GM21576 (cell line): ENCODE measurements around the gene NFILZ.
"Not testable (repeated sequence)": the region's sequence is repeated elsewhere in the genome, so short reads cannot be mapped to it uniquely, and the experiment has no call there.

Experiments
- ATAC-seq: cut with Tn5 transposase; IDR thresholded peaks from one replicate; pipeline ENCODE4 v1.9.1; 2021; ENCODE audit warnings: mild to moderate bottlenecking, moderate library complexity; ENCODE audit not compliant: unreplicated experiment

NFILZ gene

DNA sequence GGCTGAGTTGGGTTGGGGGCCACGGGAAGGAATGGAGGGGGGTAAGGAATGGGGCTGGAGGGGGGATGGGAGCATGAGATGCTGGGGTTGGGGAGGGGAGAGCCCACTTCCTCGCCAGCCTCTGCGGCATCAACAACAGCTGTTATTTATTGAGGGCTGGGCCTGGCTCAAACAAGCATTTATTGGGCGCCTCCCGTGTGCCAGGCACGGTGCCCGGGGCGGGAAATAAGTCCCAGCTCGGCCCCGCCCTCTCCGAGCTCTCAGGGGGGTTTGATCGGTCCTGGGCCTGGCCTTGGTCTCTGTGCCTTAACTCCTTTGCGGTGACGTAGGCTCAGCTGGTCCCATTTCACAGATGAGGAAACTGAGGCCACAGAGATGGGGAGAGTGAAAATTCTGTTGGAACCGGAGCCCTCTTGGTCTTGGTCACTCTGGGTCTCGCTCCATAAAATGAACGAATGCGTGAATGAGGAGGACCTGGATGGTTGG lies 19.0 kb upstream of the NFILZ start:
- no peak for ATAC-seq

DNA sequence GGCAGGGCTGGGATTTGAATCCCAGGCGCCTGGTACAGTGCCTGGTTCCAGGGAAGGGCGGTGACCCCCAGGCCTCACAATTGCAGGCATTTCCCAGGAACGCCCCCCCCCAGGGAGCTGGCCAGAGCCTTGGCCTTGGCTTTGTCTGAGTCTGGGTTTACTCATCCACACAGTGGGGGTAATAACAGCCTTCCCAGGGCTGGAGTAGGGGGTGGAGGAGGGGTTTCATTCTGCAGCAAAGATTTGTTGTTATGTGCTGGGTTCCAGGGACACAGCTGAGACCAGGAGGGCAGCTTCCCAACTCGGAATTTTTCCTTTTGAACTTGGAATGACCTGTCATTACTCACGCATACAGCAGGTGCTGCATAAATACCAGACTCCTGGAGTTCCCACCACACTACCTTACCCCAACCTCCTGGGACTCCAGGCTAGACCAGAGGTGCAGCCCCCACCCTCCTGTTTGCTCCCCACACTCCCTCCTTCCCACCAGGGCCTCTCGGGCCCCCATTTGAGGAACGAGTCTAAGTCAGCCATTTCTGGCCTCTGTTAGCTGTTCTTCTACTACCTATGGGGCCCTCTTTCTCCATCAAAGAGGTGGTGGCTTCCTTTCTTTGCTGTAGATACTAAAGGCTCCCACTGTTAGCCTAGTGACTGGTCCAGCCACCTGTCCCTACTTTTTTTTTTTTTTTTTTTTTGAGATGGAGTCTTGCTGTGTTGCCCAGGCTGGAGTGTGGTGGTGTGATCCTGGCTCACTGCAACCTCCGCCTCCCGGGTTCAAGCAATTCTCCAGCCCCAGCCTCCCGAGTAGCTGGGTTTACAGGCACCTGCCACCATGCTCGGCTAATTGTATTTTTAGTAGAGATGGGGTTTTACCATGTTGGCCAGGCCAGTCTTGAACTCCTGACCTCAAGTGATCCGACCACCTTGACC lies 18.3 kb upstream of the NFILZ start:
- no peak for ATAC-seq

DNA sequence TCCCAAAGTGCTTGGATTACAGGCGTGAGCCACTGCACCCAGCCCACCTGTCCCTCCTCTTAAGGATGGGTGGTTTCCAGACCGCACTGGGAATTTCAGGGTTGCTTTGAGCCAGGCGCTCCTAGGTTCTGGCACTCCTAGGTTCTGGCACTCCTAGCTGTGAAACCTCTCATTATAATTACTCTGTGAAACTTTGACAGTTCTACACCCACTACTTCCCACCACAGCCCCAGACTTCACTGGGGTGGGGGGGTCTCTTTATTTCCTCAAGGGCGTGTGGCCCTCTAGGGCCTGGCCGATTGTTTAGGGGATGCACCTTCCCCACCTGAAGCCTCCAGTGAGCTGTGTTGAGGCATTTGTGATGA lies 17.6 kb upstream of the NFILZ start:
- no peak for ATAC-seq

DNA sequence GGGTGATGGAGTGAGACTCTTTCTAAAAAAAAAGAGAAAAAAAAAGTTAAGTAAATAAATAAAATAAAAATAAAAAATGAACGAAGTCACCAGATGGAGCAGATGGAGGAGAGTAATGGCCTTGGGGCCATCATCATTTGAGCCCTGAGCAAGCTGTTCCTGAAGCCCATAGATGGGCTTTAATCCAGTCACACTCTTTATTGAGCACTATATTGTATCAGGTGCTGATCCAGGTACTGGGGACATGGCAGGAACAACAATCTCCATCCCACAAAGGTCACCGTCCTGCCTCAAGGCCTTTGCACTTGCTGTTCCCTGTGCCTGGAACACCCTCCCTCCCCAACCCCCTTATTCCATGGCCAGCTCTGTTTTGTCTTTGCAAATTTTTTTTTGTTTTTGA lies 16.0 kb upstream of the NFILZ start:
- ATAC-seq = no peak

DNA sequence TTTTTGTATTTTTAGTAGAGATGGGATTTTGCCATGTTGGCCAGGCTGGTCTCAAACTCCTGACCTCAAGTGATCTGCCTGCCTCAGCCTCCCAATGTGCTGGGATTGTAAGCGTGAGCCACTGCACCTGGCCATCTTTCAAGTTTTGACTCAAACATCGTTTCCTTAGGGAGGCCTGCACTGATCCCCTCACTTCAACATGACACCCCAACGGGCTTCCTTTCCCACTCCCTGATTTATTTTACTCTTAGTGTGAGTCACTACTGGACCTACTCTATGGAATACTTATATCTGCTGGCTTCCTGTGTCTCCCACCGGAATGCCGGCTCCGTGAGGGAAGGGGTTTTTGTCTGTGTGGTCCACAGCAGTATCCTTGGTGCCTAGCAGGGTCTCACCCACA lies 15.4 kb upstream of the NFILZ start:
- no peak for ATAC-seq

DNA sequence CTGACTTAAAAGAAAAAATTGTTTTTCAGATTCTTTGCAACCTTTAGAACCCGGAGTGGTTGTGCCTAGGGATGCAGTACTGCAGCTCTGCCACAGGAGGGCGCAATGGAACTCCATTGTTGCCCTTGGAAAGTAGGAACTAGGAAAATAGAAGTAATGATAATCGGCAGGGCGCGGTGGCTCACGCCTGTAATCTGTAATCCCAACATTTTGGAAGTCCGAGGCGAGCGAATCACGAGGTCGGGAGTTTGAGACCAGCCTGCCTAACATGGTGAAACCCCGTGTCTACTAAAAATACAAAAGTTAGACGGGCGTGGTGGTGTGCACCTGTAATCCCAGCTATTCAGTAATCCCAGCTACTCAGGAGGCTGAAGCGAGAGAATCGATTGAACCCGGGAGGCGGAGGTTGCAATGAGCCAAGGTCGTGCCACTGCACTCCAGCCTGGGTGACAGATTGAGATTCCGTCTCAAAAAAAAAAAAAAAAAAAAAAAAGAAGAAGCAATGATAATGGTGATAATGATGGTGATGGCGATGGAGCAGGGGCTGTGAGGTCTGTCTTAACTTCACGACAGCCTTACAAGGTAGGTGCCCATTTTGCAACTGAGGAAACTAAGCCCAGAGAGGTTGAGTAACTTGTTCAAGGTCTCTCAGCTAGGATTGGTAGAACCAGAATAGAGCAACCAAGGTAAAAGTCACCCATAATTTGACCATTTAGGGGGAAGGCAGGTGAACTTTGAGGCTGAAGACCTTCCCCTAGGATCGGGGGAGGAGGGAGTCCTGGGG lies 14.4 kb upstream of the NFILZ start:
- no peak for ATAC-seq

DNA sequence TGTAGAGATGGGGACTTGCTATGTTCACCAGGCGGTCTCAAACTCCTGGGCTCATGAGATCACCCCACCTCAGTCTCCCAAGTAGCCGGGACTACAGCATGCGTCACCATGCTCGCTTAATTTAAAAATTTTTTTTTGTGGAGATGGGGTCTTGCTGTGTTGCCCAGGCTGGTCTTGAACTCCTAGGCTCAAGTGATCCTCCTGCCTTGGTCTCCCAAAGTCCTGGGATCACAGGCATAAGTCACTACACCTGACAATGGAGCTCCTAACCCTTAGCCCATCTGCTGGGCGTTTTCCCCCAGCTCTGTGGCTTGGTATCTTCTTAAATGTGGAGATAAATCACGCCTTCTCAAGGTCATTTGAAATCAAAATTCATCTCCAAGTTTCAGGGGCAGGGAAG lies 13.6 kb upstream of the NFILZ start:
- no peak for ATAC-seq

DNA sequence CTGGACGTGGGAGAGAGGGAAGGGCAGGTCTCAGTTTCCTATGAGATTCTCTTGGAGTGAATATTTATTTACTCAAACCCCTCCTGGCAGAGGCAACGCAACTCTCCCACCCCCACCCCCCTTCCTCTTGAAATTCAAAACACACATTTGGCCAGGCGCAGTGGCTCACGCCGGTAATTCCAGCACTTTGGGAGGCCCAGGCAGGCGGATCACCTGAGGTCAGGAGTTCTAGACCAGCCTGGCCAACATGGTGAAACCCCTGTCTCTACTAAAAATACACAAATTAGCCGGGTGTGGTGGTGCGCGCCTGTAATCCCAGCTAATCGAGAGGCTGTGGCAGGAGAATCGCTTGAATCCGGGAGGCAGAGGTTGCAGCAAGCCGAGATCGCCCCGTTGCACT lies 13.1 kb upstream of the NFILZ start:
- not testable (repeated sequence) for ATAC-seq

DNA sequence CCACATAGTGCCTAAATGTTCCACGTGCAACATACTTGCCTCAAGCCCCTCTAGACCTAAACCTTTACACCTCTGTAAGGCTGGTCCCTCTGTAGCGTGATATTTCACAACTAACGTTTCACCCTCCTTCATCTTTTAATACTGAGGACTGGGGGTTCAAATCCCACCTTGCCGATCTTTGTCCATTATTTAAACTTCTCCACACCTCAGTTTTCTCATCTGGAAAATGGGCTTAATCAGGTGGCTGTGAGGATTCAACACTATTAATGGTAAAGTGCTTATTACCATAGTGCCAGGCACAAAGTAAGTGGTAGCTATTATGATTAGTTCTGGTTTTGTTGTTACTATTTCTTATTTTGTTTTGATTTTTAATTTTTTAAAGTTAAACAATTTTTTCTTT lies 12.4 kb upstream of the NFILZ start:
- ATAC-seq = no peak

DNA sequence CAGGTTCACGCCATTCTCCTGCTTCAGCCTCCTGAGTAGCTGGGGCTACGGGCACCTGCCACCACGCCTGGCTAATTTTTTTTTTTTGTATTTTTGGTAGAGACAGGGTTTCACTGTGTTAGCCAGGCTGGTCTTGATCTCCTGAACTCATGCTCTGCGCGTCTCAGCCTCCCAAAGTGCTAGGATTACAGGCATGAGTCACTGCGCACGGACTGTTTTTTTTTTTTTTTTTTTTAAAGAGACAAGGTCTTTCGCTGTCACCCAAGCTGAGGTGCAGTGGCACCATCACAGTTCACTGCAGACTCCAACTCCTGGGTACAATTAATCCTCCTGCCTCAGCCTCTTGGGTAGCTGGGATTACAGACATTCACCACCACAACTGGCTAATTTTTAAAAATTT lies 11.7 kb upstream of the NFILZ start:
- ATAC-seq = no peak

DNA sequence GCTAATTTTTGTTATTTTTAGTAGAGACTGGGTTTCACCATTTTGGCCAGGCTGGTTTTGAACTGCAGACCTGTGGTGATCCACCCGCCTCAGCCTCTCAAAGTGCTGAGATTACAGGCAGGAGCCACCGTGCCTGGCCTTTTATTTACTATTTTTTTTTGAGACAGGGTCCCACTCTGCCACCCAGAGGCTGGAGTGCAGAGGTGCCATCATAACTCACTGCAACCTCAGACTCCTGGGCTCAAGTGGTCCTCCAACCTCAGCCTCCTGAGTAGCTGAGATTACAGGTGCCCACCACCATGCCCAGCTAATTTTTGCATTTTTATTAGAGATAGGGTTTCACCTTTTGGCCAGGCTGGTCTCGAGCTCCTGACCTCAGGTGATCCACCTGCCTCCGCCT lies 7.5 kb upstream of the NFILZ start:
- ATAC-seq = not testable (repeated sequence)

DNA sequence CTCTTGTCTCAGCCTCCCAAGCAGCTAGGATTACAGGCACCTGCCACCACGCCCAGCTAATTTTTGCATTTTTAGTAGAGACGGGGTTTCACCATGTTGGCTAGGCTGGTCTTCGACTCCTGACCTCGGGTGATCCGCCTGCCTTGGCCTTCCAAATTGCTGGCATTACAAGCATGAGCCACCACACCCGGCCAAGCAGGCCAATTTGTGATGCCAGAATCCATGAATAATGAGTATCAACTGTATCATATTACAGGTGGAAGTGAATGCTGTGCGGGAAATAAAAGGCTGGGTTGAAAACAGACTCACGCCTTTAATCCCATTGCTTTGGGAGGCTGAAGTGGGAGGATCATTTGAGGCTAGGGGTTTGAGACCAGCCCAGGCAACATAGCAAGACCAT lies 3.6 kb upstream of the NFILZ start:
- no peak for ATAC-seq

DNA sequence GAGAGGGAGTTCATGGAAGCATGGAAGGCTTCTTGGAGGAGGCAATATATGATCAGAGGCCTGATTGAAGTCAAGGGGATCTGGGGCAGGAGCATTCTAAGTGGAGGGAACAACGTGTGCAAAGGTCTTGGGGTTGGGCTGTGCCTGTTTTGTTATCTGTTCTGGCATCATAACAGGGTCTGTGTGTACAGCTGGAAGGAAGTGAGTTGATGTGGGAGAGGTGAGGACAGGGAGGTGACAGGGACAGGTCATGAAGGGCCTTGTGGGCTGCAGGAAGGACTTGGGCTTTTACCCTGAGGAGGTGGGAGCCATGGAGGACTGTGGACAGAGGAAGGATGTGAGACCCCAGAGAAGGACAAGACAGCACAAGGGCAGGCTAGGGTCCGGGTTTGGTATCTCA lies 1.2 kb upstream of the NFILZ start:
- no peak for ATAC-seq

DNA sequence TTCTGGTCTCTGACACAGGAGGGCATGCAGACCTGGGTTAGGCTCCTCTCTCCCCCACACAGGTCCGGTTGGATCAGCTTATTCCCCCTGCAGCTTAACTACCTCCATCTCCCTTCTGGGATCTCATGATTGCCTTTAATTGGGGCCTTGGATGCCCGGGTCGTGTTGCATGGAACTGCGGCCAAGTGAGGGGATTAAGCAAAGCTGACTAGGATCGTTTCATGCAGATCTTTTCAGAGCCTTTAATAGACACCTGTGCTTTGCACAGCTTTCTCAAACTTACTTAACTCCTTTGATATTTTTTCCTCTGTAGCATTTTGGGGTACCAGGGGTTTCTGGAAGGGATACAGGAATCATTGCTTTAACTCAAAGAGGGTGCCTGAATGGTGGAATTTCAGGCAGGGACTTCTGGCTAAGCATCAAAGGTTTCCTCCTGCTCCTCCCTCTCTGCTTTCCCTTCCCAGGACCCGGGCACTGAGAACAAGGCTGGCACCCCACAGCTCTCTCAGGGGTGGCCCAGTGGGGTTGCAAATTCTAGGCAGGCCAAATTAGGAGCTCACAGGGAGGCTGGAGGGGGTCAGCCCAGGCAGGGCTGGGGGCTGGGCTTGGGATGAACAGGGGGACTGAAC lies 477 bp downstream of the NFILZ start:
- ATAC-seq = no peak

DNA sequence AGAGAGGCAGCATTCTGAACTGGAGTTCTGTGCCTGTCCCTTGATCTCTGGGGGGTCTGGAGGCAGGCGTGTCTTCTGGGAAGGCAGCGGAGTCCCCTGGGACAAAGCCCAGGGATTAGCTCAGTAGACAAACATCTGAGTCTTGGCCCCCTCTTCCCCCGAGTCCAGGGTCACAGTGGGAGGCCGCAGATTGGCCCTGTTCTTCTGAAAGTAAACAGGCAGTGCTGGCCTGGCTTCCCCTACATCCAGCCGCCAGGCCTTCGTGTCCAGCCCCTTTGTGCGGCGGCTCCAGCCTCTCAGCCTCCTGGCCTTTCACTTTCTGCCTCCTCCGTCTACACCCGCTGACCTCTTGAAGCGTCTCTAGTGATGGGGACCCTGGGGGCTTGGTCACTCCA lies 989 bp downstream of the NFILZ start:
- no peak for ATAC-seq

DNA sequence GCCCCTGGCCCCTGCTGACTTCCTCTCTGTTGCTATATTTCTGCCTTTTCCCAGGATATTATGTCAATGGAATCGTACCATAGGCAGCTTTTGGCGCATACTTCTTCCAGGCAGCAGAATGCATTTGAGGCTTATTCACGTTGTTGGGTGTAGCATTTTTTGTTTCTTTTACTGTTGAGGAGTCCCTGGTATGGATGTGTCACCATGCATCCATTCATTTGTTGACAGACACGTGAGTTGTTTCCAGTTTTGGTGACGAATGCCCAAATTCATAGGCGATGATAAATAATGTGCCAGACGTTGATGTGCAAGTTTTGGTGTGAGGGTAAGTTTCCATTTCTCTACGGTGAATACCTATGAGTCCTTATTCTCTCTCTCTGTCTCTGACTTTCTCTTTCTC lies 5.0 kb downstream of the NFILZ start:
- ATAC-seq = no peak

DNA sequence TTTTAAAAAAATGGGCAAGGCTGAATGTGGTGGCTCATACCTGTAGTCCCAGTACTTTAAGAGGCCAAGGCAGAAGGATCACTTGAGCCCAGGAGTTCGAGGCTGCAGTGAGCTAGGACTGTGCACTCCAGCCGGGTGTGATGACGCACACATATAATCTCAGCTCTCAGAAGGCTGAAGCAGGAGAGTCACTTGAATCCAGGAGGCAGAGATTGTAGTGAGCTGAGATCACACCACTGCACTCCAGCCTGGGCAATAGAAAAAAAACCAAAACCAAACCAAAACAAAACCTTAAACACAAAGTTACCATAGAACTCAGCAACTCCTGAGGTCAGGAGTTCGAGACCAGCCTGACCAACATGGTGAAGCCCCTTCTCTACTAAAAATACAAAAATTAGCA lies 6.6 kb downstream of the NFILZ start:
- not testable (repeated sequence) for ATAC-seq

DNA sequence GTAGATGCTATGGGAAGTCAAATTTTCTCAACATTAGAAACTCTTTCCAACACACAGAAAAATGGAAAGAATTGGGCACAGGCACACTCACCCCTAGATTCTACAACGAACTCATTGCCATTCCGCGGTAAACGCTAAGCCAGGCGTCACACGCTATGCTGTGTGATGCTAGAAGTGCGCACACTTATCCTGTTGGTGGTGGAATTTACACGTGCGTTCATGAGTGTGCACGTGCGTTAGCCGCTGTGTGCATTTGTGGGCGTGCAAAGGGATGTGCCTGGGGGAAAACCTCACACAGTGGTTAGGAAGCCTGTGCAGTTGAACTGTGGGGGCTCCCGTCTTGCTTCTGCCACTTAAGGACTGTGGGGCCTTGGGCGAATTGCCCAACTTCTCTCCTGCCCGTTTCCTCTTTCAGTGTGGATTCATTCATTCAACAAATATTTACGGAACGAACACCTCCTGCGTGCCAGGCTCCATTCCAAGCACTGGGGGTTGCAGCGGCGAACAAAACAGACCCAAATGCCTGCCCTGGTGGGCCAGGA lies 7.7 kb downstream of the NFILZ start:
- no peak for ATAC-seq

DNA sequence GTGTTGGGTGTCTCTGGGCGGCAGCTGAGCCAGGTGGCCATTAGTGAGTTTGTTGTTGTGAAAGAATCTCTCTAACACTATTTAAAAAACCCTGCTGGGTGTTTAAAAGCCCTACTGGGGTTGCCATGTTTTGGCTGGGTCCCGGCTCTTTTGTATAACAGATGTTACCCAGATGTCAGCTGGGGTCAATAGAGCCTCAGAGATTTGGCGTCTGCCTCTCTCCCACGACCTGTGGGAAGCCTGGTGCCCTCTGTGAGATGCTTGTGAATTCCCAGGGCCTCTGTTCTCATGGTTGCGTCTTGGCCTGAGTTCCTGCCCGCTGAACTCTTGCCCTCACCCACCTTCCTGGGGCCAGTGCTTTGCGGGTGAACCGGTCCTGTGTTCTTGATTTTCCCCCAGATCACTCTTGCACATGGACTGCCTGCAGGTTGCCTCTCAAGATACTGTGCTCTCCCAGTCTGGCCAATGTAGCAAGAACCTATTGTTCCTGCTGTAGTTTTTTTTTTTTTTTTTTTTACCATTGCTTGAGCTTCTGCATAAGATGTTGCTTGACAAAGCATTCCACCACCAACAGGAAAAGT lies 9.5 kb downstream of the NFILZ start:
- ATAC-seq = no peak

DNA sequence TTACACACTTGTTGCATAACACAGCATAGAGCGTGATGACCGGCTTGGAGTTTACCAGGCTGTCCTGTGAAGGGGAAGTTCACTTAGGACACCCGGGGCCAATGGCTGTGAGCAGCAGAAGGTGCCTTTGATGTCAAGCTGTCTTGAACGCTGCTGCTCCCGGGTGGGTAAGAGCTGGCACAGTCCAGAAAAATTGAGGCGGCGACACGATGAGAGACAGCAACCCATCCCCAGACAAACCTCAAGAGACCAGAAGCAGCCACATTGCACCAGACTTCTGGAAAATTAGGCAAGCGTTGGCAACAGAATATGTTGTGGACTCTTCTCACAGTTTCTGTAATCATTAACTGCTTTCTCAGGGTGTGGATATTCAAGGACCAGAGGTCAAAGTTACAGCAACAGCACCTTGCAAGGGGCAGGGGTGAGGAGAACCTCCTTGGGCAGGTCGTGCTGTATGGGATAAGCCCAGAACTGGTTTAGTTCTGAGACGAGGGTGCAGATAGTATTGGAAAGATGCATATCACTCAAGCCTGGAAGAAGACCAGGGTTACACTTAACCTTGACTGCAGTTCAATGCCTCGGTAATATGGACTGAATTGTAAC lies 10.1 kb downstream of the NFILZ start:
- ATAC-seq = no peak
